Natural killer cell (primary cell): ENCODE results near the gene SLC25A26. TPM values are rescaled to one million over a fixed set of nuclear protein-coding genes. Genes with fewer than 3 reads are reported as not detected.

Source experiments
- ATAC-seq, 3 donors: fragments of 150-1000 bp in 2 of 3; fragments of 200-7000 bp in 1 of 3; cut with Tn5 transposase; 1 replicate in 1 of 3; 2 replicates in 2 of 3; pipeline ENCODE4 v1.10.0; 2021; ENCODE audit warnings: mild to moderate bottlenecking in 2 of 3, moderate library complexity in 2 of 3
- DNase-seq, 2 donors: peaks; one replicate each; pipeline versions ENCODE4 v3.0.0 to v3.0.0-alpha.2; 2013 to 2021; ENCODE audit warnings: mixed read lengths in 1 of 2
- H3K27ac ChIP-seq: one replicate; pipeline ENCODE4 v1.5.1; 2013; ENCODE audit warnings: mild to moderate bottlenecking, low read length
- H3K27me3 ChIP-seq: one replicate; pipeline ENCODE4 v1.6.1; 2013; ENCODE audit warnings: low read length; ENCODE audit not compliant: control insufficient read depth, insufficient read depth
- H3K36me3 ChIP-seq: one replicate; pipeline ENCODE4 v1.6.1; 2013; ENCODE audit warnings: low read length; ENCODE audit not compliant: control insufficient read depth, insufficient read depth
- H3K4me1 ChIP-seq: one replicate; pipeline ENCODE4 v1.6.1; 2013; ENCODE audit warnings: low read length; ENCODE audit not compliant: control insufficient read depth, insufficient read depth
- H3K4me3 ChIP-seq: one replicate; pipeline ENCODE4 v1.5.1; 2013; ENCODE audit warnings: low read length
- H3K9me3 ChIP-seq: one replicate; pipeline ENCODE4 v1.6.1; 2013; ENCODE audit warnings: low read length; ENCODE audit not compliant: control insufficient read depth, insufficient read depth
- H3K27ac Mint-ChIP-seq, 2 donors: one replicate each; pipeline ENCODE4 v1.8.0; 2022; ENCODE audit warnings: mild to moderate bottlenecking in 2 of 2, mixed read lengths in 2 of 2, moderate library complexity in 1 of 2
- H3K27me3 Mint-ChIP-seq, 2 donors: one replicate each; pipeline ENCODE4 v1.8.0; 2022; ENCODE audit warnings: low read depth in 2 of 2, mixed read lengths in 2 of 2
- H3K36me3 Mint-ChIP-seq: one replicate; pipeline ENCODE4 v1.8.0; 2022; ENCODE audit warnings: mixed read lengths
- H3K4me1 Mint-ChIP-seq, 2 donors: one replicate each; pipeline ENCODE4 v1.8.0; 2022; ENCODE audit warnings: mixed read lengths in 2 of 2
- H3K4me3 Mint-ChIP-seq: one replicate; pipeline ENCODE4 v1.8.0; 2022; ENCODE audit warnings: mild to moderate bottlenecking, moderate library complexity, mixed read lengths
- H3K9me3 Mint-ChIP-seq, 2 donors: one replicate each; pipeline ENCODE4 v1.8.0; 2022; ENCODE audit warnings: mixed read lengths in 2 of 2
- CTCF ChIP-seq: fragments of 200-600 bp; IDR thresholded peaks from one replicate; pipeline ENCODE4 v1.8.0; 2022; ENCODE audit warnings: antibody characterized with exemption
- WGBS: methylation state at CpG from one replicate; pipeline ENCODE4 v1.1.7; 2013; ENCODE audit warnings: missing lambda C conversion rate; ENCODE audit not compliant: insufficient coverage; 5-methylcytosine and 5-hydroxymethylcytosine counted together
- intact Hi-C: fragments of 100-400 bp; cut with micrococcal nuclease; formaldehyde crosslinking; loops from one replicate; pipeline ENCODE4 v1.14.2; 2022
- total RNA-seq, 4 donors: library from RNA; stranded (reverse); fragments of 120-200 nt in 1 of 4; gene quantifications; one replicate each; pipeline versions ENCODE4 v1.2.3 to v1.2.4, GENCODE V29; 2013 to 2022

Gene SLC25A26
- total RNA-seq, 3 donors from 2014 or later (not counting 1 experiment from before 2014, with no cell fraction given) = 18.4 to 23.9 (median 23.3) TPM

- TF ChIP-seq CTCF = no peak
- DNase-seq (no peak), ATAC-seq (no peak)
- no peaks in the 10 kb centered on the region for H3K9me3 Mint-ChIP-seq
- no peak overlapping the region for H3K27ac ChIP-seq
- H3K27me3 ChIP-seq = no peaks in the 10 kb centered on the region
- H3K4me1 ChIP-seq = no peaks in the 10 kb centered on the region
- H3K36me3 ChIP-seq = no peaks in the 10 kb centered on the region
- no peak overlapping the region for H3K4me3 ChIP-seq
- intact Hi-C loops = no loop called here
- no peaks in the 10 kb centered on the region for H3K36me3 Mint-ChIP-seq
- H3K4me3 Mint-ChIP-seq = no peak overlapping the region
- no peaks in the 10 kb centered on the region for H3K9me3 ChIP-seq
- peaks cover 17 to 38% of the 10 kb centered on the region in 2 donors for H3K4me1 Mint-ChIP-seq
- 92% methylated on average over 1 of the region's 3 CpGs for WGBS
- H3K27me3 Mint-ChIP-seq = no peaks in the 10 kb centered on the region
- H3K27ac Mint-ChIP-seq = no peak overlapping the region
These were observed 118.1 kb downstream of the SLC25A26 start for GRCh38 chr3:66338927-66339326.

- Histone ChIP-seq H3K9me3 (no peaks in the 10 kb centered on the region), H3K27me3 (no peaks in the 10 kb centered on the region), H3K27ac (no peak overlapping the region), H3K4me1 (peaks cover 6% of the 10 kb centered on the region), H3K36me3 (no peaks in the 10 kb centered on the region), H3K4me3 (no peak overlapping the region)
- ATAC-seq (no peak), DNase-seq (no peak)
- intact Hi-C loops = no loop called here
- Mint-ChIP-seq H3K4me3 (no peak overlapping the region), H3K36me3 (no peaks in the 10 kb centered on the region), H3K27ac (no peak overlapping the region), H3K9me3 (no peaks in the 10 kb centered on the region), H3K4me1 (peaks cover 28 to 39% of the 10 kb centered on the region in 2 donors), H3K27me3 (no peaks in the 10 kb centered on the region)
- no peak for TF ChIP-seq CTCF
- 95% methylated on average over 6 of the region's 8 CpGs for WGBS
These were observed 122.0 kb downstream of the SLC25A26 start for GRCh38 chr3:66342717-66343356.

- 97% methylated on average over 7 of the region's 9 CpGs for WGBS
- H3K4me1 ChIP-seq = peaks cover 6% of the 10 kb centered on the region
These were observed 123.6 kb downstream of the SLC25A26 start for GRCh38 chr3:66344391-66344811.

More at GRCh38 chr3:66344391-66344811, 123.6 kb downstream of the SLC25A26 start:
- no peaks in the 10 kb centered on the region for H3K9me3 ChIP-seq
- no peak for ATAC-seq
- H3K4me3 ChIP-seq = no peak overlapping the region
- H3K27me3 ChIP-seq = no peaks in the 10 kb centered on the region
- Mint-ChIP-seq H3K36me3 (no peaks in the 10 kb centered on the region), H3K4me1 (peaks cover 22 to 24% of the 10 kb centered on the region in 2 donors), H3K4me3 (no peak overlapping the region), H3K27me3 (no peaks in the 10 kb centered on the region), H3K27ac (no peak overlapping the region), H3K9me3 (no peaks in the 10 kb centered on the region)
- no peak for DNase-seq
- intact Hi-C loops = no loop called here
- no peak overlapping the region for H3K27ac ChIP-seq
- peaks cover 1% of the 10 kb centered on the region for H3K36me3 ChIP-seq
- no peak for TF ChIP-seq CTCF
